ENCODE data around the gene WBP4.

DNA sequence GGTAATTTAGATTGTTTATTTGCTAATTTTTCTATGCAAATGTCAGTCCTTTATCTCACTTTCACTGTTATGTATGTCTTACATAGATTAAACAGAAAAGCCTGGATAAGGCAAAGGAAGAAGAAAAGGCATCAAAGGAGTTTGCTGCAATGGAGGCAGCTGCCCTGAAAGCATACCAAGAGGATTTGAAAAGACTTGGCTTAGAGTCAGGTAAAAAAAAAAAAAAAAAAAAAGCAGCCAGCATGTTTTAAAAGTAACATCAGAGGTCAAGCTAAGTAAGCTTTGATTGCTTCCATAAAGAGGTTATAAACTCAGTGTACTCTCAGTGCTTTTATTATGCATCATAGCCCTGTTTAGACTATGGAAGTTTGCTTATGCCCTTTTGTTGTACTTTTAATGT lies 3.8 kb downstream of the WBP4 start:
- TF ChIP-seq, protein P1, sequence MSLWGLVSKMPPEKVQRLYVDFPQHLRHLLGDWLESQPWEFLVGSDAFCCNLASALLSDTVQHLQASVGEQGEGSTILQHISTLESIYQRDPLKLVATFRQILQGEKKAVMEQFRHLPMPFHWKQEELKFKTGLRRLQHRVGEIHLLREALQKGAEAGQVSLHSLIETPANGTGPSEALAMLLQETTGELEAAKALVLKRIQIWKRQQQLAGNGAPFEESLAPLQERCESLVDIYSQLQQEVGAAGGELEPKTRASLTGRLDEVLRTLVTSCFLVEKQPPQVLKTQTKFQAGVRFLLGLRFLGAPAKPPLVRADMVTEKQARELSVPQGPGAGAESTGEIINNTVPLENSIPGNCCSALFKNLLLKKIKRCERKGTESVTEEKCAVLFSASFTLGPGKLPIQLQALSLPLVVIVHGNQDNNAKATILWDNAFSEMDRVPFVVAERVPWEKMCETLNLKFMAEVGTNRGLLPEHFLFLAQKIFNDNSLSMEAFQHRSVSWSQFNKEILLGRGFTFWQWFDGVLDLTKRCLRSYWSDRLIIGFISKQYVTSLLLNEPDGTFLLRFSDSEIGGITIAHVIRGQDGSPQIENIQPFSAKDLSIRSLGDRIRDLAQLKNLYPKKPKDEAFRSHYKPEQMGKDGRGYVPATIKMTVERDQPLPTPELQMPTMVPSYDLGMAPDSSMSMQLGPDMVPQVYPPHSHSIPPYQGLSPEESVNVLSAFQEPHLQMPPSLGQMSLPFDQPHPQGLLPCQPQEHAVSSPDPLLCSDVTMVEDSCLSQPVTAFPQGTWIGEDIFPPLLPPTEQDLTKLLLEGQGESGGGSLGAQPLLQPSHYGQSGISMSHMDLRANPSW (CRISPR knock-in tag; IDR thresholded peaks at IDR 0.05; ENCODE audit: borderline replicate concordance), result no peak
- no peak for TF ChIP-seq ZNF563 (CRISPR knock-in tag; IDR thresholded peaks at IDR 0.05)
- TF ChIP-seq, protein P2, sequence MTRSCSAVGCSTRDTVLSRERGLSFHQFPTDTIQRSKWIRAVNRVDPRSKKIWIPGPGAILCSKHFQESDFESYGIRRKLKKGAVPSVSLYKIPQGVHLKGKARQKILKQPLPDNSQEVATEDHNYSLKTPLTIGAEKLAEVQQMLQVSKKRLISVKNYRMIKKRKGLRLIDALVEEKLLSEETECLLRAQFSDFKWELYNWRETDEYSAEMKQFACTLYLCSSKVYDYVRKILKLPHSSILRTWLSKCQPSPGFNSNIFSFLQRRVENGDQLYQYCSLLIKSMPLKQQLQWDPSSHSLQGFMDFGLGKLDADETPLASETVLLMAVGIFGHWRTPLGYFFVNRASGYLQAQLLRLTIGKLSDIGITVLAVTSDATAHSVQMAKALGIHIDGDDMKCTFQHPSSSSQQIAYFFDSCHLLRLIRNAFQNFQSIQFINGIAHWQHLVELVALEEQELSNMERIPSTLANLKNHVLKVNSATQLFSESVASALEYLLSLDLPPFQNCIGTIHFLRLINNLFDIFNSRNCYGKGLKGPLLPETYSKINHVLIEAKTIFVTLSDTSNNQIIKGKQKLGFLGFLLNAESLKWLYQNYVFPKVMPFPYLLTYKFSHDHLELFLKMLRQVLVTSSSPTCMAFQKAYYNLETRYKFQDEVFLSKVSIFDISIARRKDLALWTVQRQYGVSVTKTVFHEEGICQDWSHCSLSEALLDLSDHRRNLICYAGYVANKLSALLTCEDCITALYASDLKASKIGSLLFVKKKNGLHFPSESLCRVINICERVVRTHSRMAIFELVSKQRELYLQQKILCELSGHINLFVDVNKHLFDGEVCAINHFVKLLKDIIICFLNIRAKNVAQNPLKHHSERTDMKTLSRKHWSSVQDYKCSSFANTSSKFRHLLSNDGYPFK (CRISPR knock-in tag; IDR thresholded peaks at IDR 0.05; ENCODE audit: borderline replicate concordance), result no peak
- no peak for TF ChIP-seq TSC22D2 (CRISPR knock-in tag; IDR thresholded peaks at IDR 0.05; ENCODE audit: borderline replicate concordance)
- no peak for TF ChIP-seq MED8 (CRISPR knock-in tag; IDR thresholded peaks at IDR 0.05; ENCODE audit: insufficient replicate concordance)
- TF ChIP-seq, protein P3, sequence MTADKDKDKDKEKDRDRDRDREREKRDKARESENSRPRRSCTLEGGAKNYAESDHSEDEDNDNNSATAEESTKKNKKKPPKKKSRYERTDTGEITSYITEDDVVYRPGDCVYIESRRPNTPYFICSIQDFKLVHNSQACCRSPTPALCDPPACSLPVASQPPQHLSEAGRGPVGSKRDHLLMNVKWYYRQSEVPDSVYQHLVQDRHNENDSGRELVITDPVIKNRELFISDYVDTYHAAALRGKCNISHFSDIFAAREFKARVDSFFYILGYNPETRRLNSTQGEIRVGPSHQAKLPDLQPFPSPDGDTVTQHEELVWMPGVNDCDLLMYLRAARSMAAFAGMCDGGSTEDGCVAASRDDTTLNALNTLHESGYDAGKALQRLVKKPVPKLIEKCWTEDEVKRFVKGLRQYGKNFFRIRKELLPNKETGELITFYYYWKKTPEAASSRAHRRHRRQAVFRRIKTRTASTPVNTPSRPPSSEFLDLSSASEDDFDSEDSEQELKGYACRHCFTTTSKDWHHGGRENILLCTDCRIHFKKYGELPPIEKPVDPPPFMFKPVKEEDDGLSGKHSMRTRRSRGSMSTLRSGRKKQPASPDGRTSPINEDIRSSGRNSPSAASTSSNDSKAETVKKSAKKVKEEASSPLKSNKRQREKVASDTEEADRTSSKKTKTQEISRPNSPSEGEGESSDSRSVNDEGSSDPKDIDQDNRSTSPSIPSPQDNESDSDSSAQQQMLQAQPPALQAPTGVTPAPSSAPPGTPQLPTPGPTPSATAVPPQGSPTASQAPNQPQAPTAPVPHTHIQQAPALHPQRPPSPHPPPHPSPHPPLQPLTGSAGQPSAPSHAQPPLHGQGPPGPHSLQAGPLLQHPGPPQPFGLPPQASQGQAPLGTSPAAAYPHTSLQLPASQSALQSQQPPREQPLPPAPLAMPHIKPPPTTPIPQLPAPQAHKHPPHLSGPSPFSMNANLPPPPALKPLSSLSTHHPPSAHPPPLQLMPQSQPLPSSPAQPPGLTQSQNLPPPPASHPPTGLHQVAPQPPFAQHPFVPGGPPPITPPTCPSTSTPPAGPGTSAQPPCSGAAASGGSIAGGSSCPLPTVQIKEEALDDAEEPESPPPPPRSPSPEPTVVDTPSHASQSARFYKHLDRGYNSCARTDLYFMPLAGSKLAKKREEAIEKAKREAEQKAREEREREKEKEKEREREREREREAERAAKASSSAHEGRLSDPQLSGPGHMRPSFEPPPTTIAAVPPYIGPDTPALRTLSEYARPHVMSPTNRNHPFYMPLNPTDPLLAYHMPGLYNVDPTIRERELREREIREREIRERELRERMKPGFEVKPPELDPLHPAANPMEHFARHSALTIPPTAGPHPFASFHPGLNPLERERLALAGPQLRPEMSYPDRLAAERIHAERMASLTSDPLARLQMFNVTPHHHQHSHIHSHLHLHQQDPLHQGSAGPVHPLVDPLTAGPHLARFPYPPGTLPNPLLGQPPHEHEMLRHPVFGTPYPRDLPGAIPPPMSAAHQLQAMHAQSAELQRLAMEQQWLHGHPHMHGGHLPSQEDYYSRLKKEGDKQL (CRISPR knock-in tag; IDR thresholded peaks at IDR 0.05; ENCODE audit: low read depth), result no peak
- no peak for TF ChIP-seq EHMT2 (IDR thresholded peaks at IDR 0.05; ENCODE audit: borderline replicate concordance, low read depth, low read length)
- TF ChIP-seq, protein P4, sequence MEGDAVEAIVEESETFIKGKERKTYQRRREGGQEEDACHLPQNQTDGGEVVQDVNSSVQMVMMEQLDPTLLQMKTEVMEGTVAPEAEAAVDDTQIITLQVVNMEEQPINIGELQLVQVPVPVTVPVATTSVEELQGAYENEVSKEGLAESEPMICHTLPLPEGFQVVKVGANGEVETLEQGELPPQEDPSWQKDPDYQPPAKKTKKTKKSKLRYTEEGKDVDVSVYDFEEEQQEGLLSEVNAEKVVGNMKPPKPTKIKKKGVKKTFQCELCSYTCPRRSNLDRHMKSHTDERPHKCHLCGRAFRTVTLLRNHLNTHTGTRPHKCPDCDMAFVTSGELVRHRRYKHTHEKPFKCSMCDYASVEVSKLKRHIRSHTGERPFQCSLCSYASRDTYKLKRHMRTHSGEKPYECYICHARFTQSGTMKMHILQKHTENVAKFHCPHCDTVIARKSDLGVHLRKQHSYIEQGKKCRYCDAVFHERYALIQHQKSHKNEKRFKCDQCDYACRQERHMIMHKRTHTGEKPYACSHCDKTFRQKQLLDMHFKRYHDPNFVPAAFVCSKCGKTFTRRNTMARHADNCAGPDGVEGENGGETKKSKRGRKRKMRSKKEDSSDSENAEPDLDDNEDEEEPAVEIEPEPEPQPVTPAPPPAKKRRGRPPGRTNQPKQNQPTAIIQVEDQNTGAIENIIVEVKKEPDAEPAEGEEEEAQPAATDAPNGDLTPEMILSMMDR (CRISPR knock-in tag; IDR thresholded peaks at IDR 0.05), result no peak
- TF ChIP-seq, protein P5, sequence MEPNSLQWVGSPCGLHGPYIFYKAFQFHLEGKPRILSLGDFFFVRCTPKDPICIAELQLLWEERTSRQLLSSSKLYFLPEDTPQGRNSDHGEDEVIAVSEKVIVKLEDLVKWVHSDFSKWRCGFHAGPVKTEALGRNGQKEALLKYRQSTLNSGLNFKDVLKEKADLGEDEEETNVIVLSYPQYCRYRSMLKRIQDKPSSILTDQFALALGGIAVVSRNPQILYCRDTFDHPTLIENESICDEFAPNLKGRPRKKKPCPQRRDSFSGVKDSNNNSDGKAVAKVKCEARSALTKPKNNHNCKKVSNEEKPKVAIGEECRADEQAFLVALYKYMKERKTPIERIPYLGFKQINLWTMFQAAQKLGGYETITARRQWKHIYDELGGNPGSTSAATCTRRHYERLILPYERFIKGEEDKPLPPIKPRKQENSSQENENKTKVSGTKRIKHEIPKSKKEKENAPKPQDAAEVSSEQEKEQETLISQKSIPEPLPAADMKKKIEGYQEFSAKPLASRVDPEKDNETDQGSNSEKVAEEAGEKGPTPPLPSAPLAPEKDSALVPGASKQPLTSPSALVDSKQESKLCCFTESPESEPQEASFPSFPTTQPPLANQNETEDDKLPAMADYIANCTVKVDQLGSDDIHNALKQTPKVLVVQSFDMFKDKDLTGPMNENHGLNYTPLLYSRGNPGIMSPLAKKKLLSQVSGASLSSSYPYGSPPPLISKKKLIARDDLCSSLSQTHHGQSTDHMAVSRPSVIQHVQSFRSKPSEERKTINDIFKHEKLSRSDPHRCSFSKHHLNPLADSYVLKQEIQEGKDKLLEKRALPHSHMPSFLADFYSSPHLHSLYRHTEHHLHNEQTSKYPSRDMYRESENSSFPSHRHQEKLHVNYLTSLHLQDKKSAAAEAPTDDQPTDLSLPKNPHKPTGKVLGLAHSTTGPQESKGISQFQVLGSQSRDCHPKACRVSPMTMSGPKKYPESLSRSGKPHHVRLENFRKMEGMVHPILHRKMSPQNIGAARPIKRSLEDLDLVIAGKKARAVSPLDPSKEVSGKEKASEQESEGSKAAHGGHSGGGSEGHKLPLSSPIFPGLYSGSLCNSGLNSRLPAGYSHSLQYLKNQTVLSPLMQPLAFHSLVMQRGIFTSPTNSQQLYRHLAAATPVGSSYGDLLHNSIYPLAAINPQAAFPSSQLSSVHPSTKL (CRISPR knock-in tag; IDR thresholded peaks at IDR 0.05), result no peak

Data from HepG2 (cell line).